ENCODE results near the gene SAXO2.
"Not testable (repeated sequence)": the region's sequence is repeated elsewhere in the genome, so short reads cannot be mapped to it uniquely, and the experiment has no call there.

Gene SAXO2

GRCh38 chr15:82286475-82286874 lies 23.9 kb downstream of the SAXO2 start:
- DNase-seq (ENCODE audit: low spot score): peak; percentile 16

DNA sequence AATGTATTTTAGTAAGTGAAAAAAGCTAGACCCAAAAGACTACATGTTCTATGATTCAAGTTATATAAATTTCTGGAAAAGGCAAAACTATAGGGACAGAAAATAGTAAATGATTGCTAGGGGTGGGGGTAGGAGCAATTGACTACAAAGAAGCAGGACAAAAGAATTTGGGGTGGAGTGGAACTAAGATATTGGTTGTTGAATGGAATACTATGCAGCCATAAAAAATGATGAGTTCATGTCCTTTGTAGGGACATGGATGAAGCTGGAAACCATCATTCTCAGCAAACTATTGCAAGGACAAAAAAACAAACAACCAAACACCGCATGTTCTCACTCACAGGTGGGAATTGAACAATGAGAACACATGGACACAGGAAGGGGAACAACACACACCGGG lies 25.6 kb downstream of the SAXO2 start:
- DNase-seq (ENCODE audit: low spot score): not testable (repeated sequence)

DNA sequence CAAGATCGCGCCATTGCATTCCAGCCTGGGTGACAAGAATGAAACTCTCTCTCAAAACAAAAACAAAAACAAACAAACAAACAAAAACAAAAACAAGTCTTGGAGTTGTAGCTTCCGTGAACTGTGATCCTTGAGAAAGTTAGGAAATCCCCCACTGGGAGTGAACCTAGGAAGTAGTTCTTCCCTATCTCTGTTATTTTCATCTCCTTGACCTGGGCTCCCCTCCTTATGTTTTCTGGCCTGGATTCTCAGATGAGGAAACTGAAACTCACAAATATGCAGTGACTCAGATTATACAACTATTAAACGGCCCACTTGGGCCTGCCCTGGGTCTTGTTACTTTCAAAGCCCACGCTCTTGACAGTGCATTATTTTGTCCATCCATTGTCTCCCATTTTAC lies 29.7 kb downstream of the SAXO2 start:
- DNase-seq (ENCODE audit: low spot score): no peak

DNA sequence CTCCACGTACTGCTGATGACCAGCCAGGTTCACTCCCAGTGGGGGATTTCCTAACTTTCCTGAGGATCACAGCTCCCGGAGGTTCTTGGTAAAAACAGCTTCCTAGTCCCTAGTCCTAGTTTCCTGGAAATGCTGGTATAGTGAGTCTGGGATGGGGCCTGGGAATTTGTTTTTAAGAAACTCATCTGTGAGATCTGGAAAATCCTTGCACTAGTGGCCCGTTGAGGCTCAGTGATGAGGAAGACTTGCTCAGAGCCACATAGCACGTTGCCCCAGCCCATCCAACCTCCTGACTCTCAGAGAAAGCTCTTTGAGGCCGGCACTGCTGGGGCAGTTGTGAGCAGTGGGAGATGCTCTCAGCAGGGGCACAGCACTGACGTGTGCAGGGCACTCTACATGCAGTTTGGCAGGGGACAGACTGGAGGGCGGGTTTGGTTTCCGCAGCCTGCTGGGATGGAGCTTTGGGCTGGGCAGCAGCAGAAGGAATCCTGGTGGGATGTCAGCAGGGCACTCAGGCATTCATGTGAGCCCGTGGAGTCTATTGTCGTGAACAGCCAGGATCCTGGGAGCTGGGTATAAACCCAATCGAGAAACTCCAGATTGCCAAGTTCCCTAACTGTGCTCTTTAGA lies 31.6 kb downstream of the SAXO2 start:
- no peak for DNase-seq (ENCODE audit: low spot score)

- no peak for DNase-seq (ENCODE audit: low spot score)
These were observed 34.9 kb downstream of the SAXO2 start for GRCh38 chr15:82297546-82297945.

DNA sequence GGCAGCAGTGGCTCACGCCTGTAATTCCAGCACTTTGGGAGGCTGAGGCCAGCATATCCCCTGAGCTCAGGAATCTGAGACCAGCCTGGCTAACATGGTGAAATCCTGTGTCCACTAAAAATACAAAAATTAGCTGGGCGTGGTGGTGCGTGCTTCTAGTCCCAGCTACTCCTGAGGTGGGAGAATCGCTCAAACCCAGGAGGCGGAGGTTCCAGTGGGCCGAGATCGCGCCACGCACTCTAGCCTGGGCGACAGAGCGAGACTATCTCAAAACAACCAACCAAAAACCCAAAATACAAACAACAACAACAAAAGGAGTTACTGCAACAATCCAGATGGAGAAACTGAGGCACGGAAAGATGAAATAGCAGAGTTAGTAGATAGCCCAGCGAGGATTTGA lies 35.4 kb downstream of the SAXO2 start:
- no peak for DNase-seq (ENCODE audit: low spot score)

- DNase-seq (ENCODE audit: low spot score): no peak
These were observed 35.9 kb downstream of the SAXO2 start for GRCh38 chr15:82298520-82298919.

DNA sequence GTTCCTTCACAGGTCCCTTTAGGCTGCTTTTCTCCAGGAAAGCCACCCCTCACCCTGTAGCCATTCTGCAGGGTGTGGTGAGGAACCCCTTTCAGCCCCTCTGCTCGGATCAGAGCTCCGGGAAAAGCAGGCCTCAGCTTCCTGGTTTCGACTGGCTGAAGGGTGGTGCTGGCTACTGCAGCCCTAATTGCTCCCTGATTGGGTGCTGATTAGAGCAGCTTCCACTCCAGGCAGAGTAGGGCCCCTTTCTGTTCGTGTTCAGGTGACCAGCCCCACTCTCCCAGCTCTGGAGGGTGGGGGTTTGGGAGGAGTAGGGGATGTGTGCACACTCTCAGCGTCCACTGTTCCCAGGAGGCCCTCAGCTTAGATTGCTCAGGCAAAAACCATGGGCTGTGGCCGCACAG lies 36.9 kb downstream of the SAXO2 start:
- not testable (repeated sequence) for DNase-seq (ENCODE audit: low spot score)

DNA sequence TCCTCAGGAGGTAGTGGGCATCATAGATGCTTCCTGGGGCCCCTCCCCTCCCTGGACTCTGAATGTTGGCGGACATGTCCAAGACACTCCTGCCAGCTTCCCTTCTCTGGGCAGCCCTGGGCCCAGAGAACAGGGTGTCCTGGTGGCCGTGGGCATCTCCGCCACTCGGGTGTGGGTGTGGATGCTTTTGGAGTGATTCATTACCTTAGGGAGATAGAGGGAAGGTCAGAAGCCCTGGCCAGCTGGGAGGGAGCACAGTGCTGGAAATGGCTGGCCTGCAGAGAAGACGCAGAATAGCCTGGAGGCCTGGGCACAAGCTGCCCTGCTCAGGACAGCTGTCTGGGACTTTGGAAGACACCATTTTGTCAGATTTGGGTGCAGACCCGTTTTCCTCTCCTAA lies 37.7 kb downstream of the SAXO2 start:
- not testable (repeated sequence) for DNase-seq (ENCODE audit: low spot score)

DNA sequence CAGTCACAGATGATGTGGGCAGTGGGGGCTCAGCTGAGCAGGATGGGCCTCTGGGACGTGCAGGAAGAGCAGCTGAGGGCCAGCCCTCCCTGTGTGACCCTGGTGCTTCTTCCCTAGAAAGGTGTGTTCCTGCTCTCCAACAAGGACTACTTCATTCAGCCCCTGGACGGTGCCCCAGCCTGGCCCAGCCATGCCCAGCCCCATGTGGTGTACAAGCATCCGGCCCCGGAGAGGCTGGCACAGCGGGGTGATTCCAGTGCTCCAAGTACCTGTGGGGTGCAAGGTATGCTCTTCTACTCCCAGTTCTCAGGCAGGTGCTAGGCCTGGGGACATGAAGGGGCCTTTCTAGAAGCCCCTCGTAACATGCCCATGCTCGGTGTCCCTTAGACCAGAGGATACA lies 38.3 kb downstream of the SAXO2 start:
- DNase-seq (ENCODE audit: low spot score): no peak

GRCh38 chr15:82301296-82302016 lies 38.8 kb downstream of the SAXO2 start:
- DNase-seq (ENCODE audit: low spot score): no peak

- no peak for DNase-seq (ENCODE audit: low spot score)
These were observed 41.5 kb downstream of the SAXO2 start for GRCh38 chr15:82303956-82304777.

GRCh38 chr15:82304778-82305090 lies 42.1 kb downstream of the SAXO2 start:
- DNase-seq (ENCODE audit: low spot score): no peak

GRCh38 chr15:82305621-82306048 lies 43.0 kb downstream of the SAXO2 start:
- no peak for DNase-seq (ENCODE audit: low spot score)

DNA sequence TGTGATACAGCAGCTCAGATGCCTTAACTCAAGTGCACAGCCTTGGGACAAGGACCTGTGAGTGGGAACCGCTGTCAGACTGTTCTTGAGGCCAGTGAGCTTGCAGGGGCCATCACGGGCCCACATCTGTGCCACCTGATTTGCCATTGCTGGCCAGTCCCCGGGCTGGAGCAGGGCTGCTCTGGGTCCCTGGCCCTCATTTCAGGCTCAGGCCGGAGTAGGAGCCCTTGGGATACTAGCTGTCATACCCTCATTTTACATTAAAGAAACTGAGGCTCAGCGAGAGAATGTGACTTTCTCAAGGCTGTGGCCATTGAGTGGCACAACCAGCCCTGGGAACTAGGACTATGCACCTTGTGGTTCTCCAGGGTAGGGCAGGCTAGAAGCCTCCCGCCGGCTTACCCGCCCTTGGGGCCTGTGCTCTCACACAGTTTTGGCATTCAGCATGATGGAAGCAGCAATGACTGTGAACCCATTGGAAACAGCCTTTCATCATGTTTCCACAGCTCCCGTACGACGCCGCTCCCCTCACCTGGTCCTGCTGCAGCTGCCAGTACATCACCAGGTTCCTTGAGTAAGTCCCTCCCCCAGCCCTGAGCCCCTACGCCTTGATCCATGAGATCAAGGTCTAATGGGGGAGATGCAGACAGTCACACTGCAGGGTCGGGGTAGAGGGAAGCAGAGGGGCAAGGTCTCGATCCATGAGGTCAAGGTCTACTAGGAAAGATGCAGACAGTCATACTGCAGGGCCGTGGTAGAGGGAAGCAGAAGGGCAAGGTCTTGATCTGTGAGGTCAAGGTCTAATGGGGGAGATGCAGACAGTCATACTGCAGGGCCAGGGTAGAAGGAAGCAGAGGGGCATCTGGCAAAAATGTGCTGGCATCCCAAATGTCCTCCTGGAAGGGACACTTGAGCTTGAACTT lies 44.4 kb downstream of the SAXO2 start:
- DNase-seq (ENCODE audit: low spot score): no peak

GRCh38 chr15:82307714-82308081 lies 45.1 kb downstream of the SAXO2 start:
- no peak for DNase-seq (ENCODE audit: low spot score)

GRCh38 chr15:82309802-82310201 lies 47.2 kb downstream of the SAXO2 start:
- no peak for DNase-seq (ENCODE audit: low spot score)

DNA sequence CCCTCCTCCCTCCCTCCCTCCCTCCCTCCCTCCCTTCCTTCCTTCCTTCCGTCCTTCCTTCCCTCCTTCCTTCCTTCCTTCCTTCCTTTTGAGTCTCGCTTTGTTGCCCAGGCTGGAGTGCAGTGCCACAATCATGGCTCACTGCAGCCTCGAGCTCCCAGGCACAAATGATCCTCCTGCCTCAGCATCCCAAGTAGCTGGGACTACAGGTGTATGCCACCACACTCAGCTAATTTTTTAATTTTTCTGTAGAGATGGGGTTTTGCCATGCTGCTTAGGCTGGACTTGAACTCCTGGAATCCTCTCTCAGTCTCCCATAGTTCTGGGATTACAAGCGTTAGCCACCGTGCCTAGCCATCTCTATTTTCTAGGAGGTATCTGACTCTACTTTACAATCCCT lies 48.7 kb downstream of the SAXO2 start:
- not testable (repeated sequence) for DNase-seq (ENCODE audit: low spot score)

DNA sequence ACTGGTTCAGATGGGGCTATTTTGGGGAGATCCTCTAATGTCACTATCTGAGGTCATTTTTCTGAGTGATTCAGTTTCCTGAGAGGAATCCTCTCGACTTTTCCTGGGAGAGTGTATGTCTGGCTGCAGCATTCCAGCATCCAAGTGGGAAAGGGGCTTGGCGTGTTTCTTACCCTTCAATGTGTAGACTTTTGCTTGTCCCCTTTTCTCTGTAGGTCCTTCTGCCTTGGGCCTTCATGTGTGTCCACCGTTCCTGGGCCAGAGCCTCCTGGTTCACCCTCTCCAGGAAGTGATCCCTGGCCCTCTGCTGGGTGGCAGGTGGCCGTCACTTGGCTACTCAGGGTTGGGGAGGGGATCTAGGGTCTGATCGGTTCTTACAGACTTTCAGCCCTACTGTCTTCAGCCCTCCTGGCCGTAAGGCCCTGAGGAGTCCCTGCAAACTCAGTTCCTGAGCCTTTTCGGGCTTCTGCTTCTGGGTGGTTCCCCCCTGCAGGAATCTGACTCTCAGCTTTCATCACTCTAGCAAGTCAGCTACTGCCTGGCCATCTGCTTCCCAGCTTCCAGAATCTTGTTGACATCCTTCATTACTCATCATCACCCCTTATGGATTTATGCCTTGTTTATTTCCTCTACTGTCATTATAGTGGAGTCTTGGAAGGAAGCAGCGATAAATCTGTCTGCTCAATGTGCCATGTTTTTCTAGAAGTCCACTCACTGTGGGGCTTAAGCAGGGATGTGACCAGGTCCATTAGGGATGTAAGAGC lies 50.1 kb downstream of the SAXO2 start:
- DNase-seq (ENCODE audit: low spot score): no peak

DNA sequence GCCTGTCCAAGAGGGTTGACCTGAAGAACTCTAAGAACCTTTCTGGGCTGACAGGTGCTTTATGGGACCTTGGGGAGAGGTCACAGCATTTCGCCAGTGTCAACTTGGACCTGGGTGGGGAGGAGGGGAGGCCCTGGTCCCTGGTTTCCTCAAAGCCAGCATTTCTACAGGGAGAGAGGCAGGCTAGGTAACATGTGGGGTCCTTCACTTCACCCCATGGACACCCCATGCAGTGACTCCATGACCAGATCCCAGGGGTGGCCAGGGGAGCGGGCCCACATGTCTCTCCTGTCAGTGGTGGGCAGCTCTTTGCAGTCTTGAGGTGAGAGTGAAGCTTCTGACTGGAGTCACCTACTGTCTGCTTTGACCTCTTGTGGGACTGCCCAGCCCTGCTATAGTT lies 50.8 kb downstream of the SAXO2 start:
- DNase-seq (ENCODE audit: low spot score): no peak
